GM12878 (cell line): ENCODE measurements around the gene CSAD. TPM values are rescaled to one million over a fixed set of nuclear protein-coding genes. Genes with fewer than 3 reads are reported as not detected.

Experiments
- BCL11A ChIP-seq: IDR thresholded peaks from 2 replicates; pipeline ENCODE4 v1.6.1; 2011; ENCODE audit warnings: low read depth, low read length
- EP300 ChIP-seq, 2 experiments: fragments of 150-350 bp in 1 of 2; IDR thresholded peaks; 2 replicates each; pipeline ENCODE4 v1.6.1; 2011 to 2012; ENCODE audit warnings: low read depth in 2 of 2, low read length in 2 of 2, borderline replicate concordance in 1 of 2, improper control_type of control experiment in 1 of 2, inconsistent platforms in 1 of 2; ENCODE audit not compliant: control insufficient read depth in 1 of 2
- ETV6 ChIP-seq, 2 experiments: fragments of 450-650 bp in 1 of 2; IDR thresholded peaks in 1 of 2; conservative IDR thresholded peaks in 1 of 2; 2 replicates each; pipeline ENCODE4 v1.6.1; 2014; ENCODE audit warnings: antibody characterized with exemption in 1 of 2, borderline replicate concordance in 1 of 2, low read depth in 1 of 2, mild to moderate bottlenecking in 1 of 2, moderate library complexity in 1 of 2
- HCFC1 ChIP-seq: fragments of 150-350 bp; IDR thresholded peaks from 2 replicates; pipeline ENCODE4 v1.6.1; 2014; ENCODE audit warnings: low read length
- HDAC6 ChIP-seq: fragments of 200-600 bp; sonication (generic); IDR thresholded peaks from one replicate; pipeline ENCODE4 v1.8.0; 2017; ENCODE audit warnings: antibody characterized with exemption; ENCODE audit not compliant: unreplicated experiment
- LARP7 ChIP-seq: fragments of 450-650 bp; IDR thresholded peaks from 2 replicates; pipeline ENCODE4 v1.6.1; 2017; ENCODE audit warnings: mild to moderate bottlenecking
- MYC ChIP-seq: IDR thresholded peaks from 2 replicates; pipeline ENCODE4 v1.6.1; 2011; ENCODE audit warnings: mild to moderate bottlenecking, low read length, moderate library complexity, inconsistent platforms; ENCODE audit not compliant: insufficient read depth, insufficient replicate concordance, insufficient read length, severe bottlenecking
- PML ChIP-seq: IDR thresholded peaks from 2 replicates; pipeline ENCODE4 v1.6.1; 2012; ENCODE audit warnings: low read length, inconsistent platforms
- RAD21 ChIP-seq: IDR thresholded peaks from 2 replicates; pipeline ENCODE4 v1.6.1; 2011; ENCODE audit warnings: mild to moderate bottlenecking, low read depth, low read length, moderate library complexity; ENCODE audit not compliant: insufficient read depth
- RB1 ChIP-seq: fragments of 450-650 bp; formaldehyde crosslinking; IDR thresholded peaks from 2 replicates; pipeline ENCODE4 v1.6.1; 2017; ENCODE audit warnings: mild to moderate bottlenecking, borderline replicate concordance
- RFX5 ChIP-seq: IDR thresholded peaks from 2 replicates; pipeline ENCODE4 v1.6.1; 2011; ENCODE audit warnings: low read depth, low read length, improper control_type of control experiment
- SMARCA5 ChIP-seq: fragments of 450-650 bp; IDR thresholded peaks from 2 replicates; pipeline ENCODE4 v1.6.1; 2017; ENCODE audit warnings: mild to moderate bottlenecking
- SPI1 ChIP-seq: IDR thresholded peaks from 2 replicates; pipeline ENCODE4 v1.6.1; 2011; ENCODE audit warnings: low read depth, mild to moderate bottlenecking, low read length, moderate library complexity, borderline replicate concordance; ENCODE audit not compliant: insufficient read depth
- TBL1XR1 ChIP-seq: IDR thresholded peaks from 2 replicates; pipeline ENCODE4 v1.6.1; 2012; ENCODE audit warnings: low read depth, low read length, improper control_type of control experiment
- polyA plus RNA-seq, 11 experiments: library from polyadenylated mRNA; depleted of rRNA in 4 of 11; unstranded in 6 of 11; stranded (reverse) in 5 of 11; fragments of >200 nt; fragmentation: Nextera tagmentation in 4 of 11; fragmentation: Illumina TruSeq in 1 of 11; extraction: Ambion mirVana in 4 of 11; extraction: Trizol in 1 of 11; gene quantifications; 1 replicate in 1 of 11; 2 replicates in 10 of 11; pipeline versions ENCODE4 v1.2.1 to v1.2.3, GENCODE V29; 2011 to 2016; ENCODE audit warnings: inconsistent platforms in 2 of 11, missing spikeins in 2 of 11, low read depth in 1 of 11
- total RNA-seq, 4 experiments: library from RNA; depleted of rRNA in 3 of 4; stranded (reverse); fragments of >200 nt in 3 of 4; fragmentation: Illumina TruSeq in 1 of 4; extraction: Trizol in 1 of 4; gene quantifications; 2 replicates each; pipeline versions ENCODE4 v1.2.1 to v1.2.3, GENCODE V29; 2013 to 2021
- TF ChIP-seq, protein P1 (sequence below): IDR thresholded peaks from 2 replicates; pipeline ENCODE4 v1.6.1; 2012; ENCODE audit warnings: low read depth, low read length, improper control_type of control experiment
- TF ChIP-seq, protein P2 (sequence below): IDR thresholded peaks from 2 replicates; pipeline ENCODE4 v1.6.1; 2012; ENCODE audit warnings: low read length, inconsistent platforms
- TF ChIP-seq, protein P3 (sequence below): fragments of 450-650 bp; IDR thresholded peaks from 2 replicates; pipeline ENCODE4 v1.6.1; 2017; ENCODE audit warnings: mild to moderate bottlenecking, moderate library complexity
- TF ChIP-seq, protein P4 (sequence below): fragments of 450-650 bp; IDR thresholded peaks from 2 replicates; pipeline ENCODE4 v1.6.1; 2016; ENCODE audit warnings: mild to moderate bottlenecking
- TF ChIP-seq, protein P5 (sequence below): fragments of 450-650 bp; IDR thresholded peaks from 2 replicates; pipeline ENCODE4 v1.6.1; 2017; ENCODE audit warnings: borderline replicate concordance

CSAD gene
- total and polyA plus RNA-seq, 10 of the 15 experiments (the other 5 are each of a cell fraction or from before 2014, with no cell fraction given), result 1.1 to 20.4 (median 6.2) TPM

DNA sequence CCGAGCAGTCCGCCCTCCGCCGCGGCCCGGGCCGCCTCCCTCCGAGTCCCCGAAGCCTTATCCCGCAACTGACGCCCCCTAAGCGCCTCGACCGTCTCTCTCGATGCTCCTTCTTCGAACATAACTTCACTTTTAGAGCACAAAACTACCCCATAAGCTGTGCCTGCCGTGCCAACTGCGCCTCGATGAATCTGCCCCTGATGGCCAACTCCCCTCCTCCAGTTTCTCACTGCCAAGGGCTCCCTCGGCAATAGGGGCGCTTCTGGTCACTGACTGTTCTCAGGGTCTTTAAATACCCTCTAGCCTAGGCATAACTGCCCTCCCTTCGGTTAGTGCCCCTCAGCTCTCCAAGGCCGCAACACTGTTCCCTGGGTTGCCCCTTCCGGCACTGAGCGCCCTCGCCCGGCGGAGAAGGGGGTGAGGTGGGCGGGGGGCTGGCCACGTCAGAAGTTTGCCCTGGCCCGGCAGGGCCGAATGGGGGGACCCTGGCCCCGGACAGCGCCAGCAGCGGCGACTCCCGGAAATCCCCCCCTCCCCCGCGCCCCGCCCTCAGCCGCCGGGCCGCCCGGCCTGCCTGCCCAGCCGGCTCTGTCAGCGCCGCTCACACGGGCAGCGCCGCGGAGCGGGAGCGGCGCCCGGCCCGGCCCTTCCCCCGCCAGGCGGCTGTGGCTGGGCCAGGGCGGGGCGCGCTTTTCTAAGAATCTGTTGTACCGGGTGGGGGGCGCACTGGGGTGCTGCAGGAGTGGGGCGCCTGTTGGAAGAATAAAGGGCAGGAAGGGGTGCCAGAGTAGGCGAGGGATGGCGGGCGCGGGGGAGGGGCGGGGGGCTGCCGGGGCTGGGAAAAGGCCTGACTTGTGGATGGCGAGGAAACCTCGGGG is 40.7 kb upstream of the CSAD start (continued):
- TF ChIP-seq HCFC1 (no peak), RFX5 (no peak), ETV6 (conservative IDR thresholded peaks at IDR 0.05 in 1 of 2, IDR thresholded peaks at IDR 0.05 in 1 of 2; ENCODE audit: borderline replicate concordance in 1 of 2, low read depth in 1 of 2) (no peak), HDAC6 (peak; percentile 37), SPI1 (no peak), MYC (no peak), LARP7 (no peak; the same call in 1 of the 2 replicates), RAD21 (no peak), RB1 (no peak; the same call in 1 of the 2 replicates), PML (no peak), SMARCA5 (no peak; the same call in 1 of the 2 replicates), TBL1XR1 (peak; percentile 64), BCL11A (no peak), EP300 (IDR thresholded peaks at IDR 0.05; ENCODE audit: borderline replicate concordance in 1 of 2, control insufficient read depth in 1 of 2, low read depth in 2 of 2, low read length in 2 of 2) (no peak)
- TF ChIP-seq, protein P1, sequence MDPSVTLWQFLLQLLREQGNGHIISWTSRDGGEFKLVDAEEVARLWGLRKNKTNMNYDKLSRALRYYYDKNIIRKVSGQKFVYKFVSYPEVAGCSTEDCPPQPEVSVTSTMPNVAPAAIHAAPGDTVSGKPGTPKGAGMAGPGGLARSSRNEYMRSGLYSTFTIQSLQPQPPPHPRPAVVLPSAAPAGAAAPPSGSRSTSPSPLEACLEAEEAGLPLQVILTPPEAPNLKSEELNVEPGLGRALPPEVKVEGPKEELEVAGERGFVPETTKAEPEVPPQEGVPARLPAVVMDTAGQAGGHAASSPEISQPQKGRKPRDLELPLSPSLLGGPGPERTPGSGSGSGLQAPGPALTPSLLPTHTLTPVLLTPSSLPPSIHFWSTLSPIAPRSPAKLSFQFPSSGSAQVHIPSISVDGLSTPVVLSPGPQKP, result no peak
- TF ChIP-seq, protein P2, sequence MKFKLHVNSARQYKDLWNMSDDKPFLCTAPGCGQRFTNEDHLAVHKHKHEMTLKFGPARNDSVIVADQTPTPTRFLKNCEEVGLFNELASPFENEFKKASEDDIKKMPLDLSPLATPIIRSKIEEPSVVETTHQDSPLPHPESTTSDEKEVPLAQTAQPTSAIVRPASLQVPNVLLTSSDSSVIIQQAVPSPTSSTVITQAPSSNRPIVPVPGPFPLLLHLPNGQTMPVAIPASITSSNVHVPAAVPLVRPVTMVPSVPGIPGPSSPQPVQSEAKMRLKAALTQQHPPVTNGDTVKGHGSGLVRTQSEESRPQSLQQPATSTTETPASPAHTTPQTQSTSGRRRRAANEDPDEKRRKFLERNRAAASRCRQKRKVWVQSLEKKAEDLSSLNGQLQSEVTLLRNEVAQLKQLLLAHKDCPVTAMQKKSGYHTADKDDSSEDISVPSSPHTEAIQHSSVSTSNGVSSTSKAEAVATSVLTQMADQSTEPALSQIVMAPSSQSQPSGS, result no peak
- TF ChIP-seq, protein P3, sequence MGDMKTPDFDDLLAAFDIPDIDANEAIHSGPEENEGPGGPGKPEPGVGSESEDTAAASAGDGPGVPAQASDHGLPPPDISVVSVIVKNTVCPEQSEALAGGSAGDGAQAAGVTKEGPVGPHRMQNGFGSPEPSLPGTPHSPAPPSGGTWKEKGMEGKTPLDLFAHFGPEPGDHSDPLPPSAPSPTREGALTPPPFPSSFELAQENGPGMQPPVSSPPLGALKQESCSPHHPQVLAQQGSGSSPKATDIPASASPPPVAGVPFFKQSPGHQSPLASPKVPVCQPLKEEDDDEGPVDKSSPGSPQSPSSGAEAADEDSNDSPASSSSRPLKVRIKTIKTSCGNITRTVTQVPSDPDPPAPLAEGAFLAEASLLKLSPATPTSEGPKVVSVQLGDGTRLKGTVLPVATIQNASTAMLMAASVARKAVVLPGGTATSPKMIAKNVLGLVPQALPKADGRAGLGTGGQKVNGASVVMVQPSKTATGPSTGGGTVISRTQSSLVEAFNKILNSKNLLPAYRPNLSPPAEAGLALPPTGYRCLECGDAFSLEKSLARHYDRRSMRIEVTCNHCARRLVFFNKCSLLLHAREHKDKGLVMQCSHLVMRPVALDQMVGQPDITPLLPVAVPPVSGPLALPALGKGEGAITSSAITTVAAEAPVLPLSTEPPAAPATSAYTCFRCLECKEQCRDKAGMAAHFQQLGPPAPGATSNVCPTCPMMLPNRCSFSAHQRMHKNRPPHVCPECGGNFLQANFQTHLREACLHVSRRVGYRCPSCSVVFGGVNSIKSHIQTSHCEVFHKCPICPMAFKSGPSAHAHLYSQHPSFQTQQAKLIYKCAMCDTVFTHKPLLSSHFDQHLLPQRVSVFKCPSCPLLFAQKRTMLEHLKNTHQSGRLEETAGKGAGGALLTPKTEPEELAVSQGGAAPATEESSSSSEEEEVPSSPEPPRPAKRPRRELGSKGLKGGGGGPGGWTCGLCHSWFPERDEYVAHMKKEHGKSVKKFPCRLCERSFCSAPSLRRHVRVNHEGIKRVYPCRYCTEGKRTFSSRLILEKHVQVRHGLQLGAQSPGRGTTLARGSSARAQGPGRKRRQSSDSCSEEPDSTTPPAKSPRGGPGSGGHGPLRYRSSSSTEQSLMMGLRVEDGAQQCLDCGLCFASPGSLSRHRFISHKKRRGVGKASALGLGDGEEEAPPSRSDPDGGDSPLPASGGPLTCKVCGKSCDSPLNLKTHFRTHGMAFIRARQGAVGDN, result peak; percentile 79
- TF ChIP-seq, protein P4, sequence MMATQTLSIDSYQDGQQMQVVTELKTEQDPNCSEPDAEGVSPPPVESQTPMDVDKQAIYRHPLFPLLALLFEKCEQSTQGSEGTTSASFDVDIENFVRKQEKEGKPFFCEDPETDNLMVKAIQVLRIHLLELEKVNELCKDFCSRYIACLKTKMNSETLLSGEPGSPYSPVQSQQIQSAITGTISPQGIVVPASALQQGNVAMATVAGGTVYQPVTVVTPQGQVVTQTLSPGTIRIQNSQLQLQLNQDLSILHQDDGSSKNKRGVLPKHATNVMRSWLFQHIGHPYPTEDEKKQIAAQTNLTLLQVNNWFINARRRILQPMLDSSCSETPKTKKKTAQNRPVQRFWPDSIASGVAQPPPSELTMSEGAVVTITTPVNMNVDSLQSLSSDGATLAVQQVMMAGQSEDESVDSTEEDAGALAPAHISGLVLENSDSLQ, result no peak; the same call in 1 of the 2 replicates
- TF ChIP-seq, protein P5, sequence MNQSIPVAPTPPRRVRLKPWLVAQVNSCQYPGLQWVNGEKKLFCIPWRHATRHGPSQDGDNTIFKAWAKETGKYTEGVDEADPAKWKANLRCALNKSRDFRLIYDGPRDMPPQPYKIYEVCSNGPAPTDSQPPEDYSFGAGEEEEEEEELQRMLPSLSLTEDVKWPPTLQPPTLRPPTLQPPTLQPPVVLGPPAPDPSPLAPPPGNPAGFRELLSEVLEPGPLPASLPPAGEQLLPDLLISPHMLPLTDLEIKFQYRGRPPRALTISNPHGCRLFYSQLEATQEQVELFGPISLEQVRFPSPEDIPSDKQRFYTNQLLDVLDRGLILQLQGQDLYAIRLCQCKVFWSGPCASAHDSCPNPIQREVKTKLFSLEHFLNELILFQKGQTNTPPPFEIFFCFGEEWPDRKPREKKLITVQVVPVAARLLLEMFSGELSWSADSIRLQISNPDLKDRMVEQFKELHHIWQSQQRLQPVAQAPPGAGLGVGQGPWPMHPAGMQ, result no peak
